ENCODE results near the gene KRTAP10-7.
"Not testable (repeated sequence)": the region's sequence is repeated elsewhere in the genome, so short reads cannot be mapped to it uniquely, and the experiment has no call there.

Gene KRTAP10-7, protein sequence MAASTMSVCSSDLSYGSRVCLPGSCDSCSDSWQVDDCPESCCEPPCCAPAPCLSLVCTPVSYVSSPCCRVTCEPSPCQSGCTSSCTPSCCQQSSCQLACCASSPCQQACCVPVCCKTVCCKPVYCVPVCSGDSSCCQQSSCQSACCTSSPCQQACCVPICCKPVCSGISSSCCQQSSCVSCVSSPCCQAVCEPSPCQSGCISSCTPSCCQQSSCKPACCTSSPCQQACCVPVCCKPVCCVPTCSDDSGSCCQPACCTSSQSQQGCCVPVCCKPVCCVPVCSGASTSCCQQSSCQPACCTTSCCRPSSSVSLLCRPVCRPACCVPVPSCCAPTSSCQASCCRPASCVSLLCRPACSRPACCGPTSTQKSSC
- total RNA-seq, result 0 reads per million in 2 experiments

DNA sequence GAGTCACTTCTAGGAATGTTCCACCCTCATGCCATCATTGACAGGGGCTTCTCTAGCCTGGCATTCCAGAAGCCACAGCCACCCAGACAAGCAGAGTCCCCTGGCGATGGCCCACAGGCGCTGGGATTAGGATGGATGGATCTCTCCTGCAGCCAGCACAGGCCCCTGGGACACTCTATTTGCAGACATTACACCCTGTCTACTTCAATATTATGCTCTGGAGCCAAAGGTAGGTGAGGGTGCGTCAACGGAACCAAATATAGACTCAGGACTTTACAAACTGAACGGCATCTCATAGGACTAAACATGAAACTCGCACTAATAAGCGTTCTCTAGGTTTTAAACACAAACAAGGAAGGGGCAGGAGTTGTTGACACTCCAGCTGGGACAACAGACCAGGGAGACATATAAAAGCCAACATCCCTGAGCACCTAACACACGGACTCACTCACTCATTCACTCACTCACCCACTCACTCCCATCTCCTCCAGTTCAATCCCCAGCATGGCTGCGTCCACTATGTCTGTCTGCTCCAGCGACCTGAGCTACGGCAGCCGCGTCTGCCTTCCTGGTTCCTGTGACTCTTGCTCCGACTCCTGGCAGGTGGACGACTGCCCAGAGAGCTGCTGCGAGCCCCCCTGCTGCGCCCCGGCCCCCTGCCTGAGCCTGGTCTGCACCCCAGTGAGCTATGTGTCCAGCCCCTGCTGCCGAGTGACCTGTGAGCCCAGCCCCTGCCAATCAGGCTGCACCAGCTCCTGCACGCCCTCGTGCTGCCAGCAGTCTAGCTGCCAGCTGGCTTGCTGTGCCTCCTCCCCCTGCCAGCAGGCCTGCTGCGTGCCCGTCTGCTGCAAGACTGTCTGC lies at the start of gene KRTAP10-7:
KRTAP10-7 (plus strand) TSS at position 480 of the 861 bp plus-strand sequence; CDS start at position 505, 25 bp downstream.
- not testable (repeated sequence) for DNase-seq (ENCODE audit: low read depth)

DNA sequence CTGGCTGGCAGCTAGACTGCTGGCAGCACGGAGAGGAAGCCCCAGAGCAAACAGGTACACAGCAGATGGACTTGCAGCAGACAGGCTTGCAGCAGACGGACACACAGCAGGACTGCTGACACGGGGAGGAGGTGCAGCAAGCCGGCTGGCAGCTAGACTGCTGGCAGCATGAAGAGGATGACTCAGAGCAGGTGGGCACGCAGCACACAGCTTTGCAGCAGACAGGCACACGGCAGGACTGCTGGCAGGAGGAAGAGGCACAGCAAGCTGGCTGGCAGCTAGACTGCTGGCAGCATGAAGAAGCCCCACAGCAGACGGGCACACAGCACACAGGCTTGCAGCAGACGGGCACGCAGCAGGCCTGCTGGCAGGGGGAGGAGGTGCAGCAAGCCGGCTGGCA lies 49.6 kb upstream of the KRTAP10-7 start:
- no peak for DNase-seq (ENCODE audit: low read depth)

DNA sequence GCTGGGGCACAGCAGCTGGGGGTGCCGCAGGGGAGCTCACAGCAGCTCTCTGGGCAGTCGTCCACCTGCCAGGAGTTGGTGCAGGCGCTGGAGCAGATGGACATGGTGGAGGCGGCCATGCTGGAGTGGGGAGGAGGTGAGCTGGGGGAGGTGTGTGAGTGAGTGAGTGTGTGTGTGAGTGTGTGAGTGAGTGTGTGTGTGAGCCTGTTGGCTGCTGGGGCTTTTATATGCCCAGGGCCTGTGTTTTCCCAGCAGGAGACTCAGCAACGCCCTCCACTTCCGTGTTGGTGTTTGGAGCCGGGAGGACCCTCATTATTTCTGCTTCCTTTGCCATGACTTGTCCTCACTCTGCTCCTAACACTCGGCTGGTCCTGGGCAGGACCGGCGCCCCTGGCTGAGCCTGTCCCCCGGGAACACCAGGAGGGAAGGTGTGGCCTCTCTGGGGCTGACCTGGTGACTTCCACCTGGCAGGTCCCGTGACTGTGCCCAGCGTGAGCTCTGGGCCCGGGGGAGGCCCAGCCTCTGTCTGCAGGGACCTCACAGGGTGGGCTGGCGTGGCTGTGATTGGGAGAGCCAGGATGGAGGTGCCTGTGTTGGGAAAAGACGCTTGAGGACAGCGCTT lies 48.9 kb upstream of the KRTAP10-7 start, which contains the start of gene KRTAP10-2:
KRTAP10-2 (minus strand) TSS at position 166 of the 622 bp plus-strand sequence; CDS start at position 119, 47 bp downstream.
- DNase-seq (ENCODE audit: low read depth), result no peak

DNA sequence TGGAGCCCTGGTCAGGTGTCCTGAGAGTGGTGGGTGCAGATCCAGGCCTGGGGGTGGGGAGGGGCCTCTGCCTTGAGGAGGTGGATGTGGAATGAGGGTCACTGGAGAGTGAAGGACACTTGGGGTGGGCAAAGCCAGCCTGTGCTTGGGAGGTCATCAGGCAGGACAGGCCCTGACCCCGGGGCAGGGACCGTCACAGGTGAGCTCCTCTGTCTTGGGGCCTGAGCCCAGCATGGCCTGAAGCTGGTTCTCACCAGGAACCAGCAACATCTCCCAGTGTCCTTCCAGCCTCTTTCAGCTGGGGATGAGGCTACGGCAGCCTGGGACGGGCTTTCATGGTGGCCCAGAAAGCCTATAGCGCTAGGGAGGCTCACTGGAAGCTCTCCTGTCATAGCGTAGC lies 48.3 kb upstream of the KRTAP10-7 start:
- DNase-seq (ENCODE audit: low read depth), result no peak

DNA sequence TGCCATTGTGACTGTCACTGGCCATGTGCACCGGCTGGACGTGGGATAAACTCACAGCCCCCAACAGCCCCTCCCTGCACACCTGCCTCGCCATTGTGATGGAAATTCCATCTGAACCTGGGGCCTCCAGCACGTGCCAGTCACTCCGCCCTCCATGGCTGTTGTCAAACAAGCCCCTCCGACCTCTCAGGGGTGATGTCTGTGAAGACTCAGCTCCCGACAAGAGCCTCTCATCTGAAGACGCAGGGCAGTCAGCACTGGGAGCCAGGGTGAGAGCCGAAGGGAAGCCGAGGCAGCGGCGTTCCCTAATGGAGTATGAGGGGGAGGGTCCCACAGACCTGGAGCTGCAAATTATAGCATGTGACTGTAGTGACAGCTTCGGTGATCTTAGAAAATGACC lies 47.7 kb upstream of the KRTAP10-7 start:
- no peak for DNase-seq (ENCODE audit: low read depth)

DNA sequence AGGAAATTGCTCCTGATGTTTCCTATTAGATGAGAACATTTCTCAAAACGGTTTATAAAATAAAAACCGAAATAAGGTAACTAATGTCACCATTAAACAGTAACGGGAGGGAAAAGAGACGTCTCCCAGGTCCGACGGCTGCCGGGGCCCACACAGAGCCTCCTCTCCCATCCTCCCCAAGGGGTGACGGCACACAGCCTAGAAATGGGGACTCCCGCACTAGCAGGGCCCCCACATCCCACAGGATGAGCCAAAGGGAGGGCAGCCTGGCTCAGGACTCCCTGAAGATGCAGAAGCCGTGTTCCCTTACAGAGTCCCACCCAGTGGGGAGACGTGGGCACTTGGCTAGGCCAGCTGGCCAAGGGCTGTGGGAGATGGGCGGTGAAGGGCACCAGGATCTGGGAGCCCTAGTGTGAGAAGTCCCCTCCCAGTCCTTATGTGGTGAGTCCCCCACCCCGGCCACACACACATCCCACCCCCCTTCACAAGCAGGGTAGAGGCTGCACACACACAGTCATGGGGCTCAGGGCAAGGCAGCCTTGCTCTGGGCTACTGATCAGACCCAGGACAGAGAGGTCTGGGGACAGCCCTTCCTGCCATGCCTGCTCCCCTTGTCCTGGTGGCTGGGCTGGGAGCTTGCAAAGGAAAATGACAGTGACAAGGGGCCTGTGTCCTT lies 45.1 kb upstream of the KRTAP10-7 start:
- DNase-seq (ENCODE audit: low read depth), result no peak

DNA sequence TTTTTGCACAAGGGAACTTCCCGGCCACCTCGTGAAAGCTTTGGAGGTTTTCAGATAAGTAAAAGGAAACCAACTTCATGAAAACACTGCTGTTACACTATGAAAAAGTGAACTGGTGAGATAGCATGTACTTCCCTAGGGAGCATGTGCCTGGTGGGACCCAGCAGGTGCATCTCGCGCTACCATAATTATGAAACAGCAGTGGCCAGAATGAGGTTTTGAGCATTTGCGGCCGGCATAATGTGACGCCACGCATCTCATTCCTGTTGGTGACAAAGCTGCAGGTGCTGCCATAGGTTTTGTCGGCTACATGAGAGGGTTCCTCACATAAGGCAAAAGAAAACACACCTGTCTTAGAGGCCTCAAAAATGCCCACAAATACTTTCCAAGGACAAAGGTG lies 43.5 kb upstream of the KRTAP10-7 start:
- DNase-seq (ENCODE audit: low read depth), result no peak

DNA sequence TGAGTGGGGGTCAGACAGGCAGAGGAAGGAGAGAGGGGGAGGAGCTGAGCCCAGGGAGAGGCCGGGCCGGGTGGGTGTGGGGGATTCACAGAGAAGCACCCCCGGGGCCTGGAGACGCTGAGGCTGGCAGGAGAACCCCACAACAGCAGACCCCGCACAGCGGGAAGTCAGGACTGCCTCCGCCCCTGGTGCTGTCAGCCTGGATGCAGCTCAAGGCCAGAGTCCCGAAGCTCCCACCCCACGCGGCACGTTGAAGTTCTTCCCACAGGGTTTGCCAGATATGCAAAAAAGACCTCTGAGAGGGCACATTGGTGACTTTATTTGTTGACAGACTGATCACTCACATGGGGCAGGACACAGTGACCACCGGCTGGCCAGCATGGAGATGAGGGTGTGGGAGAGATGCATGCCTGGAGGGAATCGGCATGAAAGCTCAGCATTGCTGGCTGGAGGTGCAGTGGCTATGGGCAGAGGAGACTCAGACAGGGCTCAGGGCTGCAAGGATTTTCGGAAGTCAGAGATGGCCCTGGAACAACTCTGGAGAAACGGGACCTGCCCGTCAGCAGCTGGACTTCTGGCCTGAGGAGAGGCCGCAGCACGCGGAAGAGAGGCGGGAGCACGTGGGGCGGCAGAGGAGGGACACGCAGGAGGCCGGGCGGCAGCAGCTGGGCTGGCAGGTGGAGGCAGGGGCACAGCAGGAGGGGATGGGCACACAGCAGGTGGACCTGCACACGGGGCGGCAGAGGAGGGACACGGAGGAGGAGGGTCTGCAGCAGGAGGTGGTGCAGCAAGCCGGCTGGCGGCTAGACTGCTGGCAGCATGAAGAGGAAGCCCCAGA lies 42.7 kb upstream of the KRTAP10-7 start:
- no peak for DNase-seq (ENCODE audit: low read depth)

DNA sequence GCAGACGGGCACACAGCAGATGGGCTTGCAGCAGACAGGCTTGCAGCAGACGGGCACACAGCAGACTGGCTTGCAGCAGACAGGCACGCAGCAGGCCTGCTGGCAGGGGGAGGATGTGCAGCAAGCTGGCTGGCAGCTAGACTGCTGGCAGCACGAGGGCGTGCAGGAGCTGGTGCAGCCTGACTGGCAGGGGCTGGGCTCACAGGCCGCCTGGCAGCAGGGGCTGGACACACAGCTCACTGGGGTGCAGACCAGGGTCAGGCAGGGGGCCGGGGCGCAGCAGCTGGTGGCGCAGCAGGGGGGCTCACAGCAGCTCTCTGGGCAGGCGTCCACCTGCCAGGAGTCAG lies 42.1 kb upstream of the KRTAP10-7 start:
- not testable (repeated sequence) for DNase-seq (ENCODE audit: low read depth)

DNA sequence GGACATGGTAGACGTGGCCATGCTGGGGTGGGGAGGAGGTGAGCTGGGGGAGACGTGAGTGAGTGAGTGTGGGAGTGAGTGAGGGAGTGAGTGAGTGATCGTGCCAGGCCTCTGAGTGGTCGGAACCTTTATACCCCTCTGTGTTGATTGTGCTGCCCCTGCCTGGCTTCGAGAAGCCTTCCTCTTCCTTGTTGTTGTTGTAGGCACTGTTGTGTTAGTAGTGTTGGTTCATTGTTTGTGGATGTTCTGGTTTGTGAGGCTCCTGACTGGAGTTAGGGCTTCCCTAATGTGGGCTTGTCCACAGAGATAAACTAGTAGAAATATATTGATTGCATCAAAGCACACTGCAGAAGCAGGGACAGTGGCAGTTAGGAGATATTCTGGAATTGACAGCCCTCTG lies 41.7 kb upstream of the KRTAP10-7 start, which contains the start of gene KRTAP10-3:
KRTAP10-3 (minus strand) TSS at position 101 of the 400 bp plus-strand sequence; CDS start at position 21, 80 bp downstream.
- no peak for DNase-seq (ENCODE audit: low read depth)

DNA sequence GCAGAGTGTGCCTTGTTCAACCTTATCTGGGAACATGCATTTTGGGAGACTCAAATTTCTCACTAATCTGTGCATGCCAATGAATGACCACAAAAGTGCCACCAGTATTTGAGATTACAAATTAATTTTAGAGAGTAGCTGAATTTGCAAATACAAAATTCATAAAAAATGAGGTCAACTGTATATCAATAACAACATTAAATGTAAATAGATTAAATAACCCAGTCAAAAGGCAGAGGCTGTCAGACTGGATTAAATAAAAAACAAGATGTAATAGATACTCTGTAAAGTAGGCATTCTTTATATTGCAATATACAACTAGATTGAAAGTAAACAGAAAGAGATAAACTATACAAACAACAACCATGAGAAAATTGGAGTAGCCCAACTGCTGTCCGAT lies 36.3 kb upstream of the KRTAP10-7 start:
- no peak for DNase-seq (ENCODE audit: low read depth)

DNA sequence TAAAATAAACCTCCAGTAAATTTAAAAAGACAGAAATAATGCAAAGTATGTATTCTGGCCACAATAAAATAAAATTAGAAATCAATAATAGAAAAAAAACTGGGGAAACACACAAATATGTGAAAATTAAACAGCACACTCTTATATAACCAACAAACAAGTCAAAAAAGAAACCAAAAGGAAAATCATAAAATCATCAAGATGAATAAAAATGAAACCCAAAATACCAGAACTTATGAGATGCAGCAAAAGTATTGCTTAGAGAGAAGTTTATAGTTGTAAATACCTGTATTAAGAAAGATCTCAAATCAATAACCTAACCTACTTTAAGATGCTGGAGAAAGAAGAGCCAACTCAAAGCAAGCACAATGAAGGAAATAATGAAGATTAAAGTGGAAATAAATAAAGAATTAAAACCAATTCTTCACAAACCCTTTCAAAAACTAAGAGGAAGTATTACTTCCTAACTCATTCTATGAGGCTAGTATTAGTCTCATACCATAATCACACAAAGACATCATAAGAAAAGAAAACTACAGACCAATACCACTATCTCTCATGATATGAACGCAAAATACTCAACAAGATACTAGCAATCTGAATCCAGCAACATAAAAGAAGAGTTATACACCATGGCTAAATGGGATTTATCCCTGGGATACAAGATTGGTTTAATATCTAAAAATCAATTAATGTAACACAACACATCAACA lies 35.4 kb upstream of the KRTAP10-7 start:
- DNase-seq (ENCODE audit: low read depth), result no peak

DNA sequence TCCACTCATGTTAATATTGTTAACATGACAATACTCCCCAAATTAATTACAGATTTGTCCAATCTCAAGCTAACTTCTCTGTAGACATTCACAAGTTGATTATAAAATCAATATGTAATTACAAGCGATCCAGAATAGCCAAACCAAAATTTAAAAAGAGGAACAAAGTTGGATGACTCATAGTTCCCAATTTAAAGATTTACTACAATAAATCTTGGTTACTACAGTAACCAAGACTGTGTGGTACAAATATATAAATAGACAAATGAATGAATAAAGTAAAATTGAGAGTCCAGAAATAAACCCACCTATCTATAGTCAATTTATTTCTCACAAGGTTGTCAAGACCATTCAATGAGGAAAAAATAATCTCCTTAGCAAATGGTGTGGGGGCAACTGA lies 34.0 kb upstream of the KRTAP10-7 start:
- DNase-seq (ENCODE audit: low read depth), result no peak

DNA sequence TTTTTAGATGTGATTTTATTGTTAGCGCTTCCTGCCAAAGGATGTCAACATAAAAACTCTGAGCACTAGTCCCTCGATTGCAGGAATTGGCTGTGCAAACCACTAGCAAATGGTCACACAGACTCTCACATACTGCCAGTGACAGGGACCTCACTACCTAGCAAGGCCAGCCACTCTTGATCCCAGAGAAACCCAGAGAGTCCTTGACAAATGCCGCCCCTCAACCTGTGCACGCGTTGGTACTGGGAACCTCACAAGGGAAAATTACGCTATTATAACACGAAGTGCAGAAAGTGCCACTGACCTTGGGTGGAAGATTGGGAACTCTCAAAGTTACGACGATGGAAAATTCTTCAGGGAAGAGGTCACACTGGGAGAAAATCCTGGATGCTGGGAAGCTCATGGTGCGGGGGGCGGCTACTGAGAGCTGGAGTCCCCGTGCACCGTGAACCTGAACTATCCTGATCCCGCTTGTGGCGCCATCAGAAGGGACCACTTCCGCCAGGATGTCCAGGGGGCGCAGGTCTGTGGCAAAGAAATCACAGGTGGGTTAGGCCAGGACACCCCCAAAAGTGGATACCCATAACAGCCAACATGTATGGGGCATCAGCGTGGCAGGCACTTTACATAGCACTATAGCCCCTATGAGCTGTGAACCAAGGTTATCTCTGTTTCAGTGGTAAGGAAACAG lies 32.8 kb upstream of the KRTAP10-7 start:
- no peak for DNase-seq (ENCODE audit: low read depth)

DNA sequence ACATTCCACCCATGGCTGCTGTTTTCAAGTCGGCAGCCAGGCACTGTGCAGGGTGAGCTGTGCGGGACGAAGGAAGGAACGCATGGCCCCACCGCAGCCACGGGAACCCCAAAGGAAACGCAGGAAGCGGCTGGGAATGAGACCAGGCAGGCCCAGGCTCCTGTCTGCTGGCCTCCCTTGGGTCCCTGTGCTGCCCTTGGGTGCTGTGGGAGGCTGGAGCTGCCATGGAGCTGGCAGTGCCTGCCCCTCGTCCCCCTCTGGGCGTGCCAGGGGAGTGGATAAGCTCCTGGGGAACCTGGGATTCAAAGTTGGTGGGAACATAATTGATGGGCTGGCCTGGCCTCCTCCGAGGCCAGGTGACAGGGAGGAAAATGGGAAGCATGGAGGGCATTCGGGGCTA lies 32.1 kb upstream of the KRTAP10-7 start:
- DNase-seq (ENCODE audit: low read depth), result no peak

DNA sequence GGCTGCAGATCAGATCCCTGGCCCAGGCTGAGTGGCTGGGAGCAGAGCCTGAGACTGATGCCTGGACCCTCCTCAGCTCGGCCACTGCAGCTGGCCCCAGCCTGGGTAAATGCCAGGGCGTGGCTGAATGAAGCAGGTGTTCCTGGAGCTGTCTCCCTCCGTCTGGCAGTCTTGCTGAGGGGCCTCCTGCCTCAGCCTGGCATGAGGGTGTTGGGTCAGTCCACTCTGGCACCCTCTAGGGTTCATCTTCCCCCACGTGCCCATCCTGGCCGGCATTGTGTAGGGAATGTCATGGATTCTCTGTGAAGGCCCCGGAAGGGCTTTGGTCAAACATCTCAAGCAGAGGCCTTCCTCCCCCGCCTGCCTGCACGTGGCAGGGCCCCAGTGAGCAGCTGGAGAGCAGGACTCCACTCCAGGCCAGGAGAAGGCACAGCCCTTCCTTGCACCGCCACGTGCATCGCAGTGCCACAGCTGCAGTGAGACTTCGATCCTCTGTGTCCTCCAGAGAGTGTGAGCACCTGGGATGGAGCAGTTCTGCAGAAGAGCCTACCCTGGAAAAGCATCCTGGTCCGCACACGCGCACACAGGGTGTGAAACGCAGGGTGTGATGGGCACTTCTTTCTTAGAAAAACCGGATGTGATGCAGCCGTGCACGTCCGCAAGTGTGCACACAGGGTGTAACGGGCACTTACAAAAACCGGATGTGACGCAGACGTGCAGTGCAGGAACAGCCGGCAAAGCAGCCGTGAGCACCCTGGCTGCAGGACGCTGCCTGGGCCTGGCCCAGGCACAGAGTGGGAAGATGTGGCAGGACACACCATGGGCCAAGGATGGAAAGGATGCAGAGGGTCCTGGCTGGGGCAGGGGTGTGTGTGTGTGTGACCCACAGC lies 31.5 kb upstream of the KRTAP10-7 start:
- DNase-seq (ENCODE audit: low read depth), result no peak

DNA sequence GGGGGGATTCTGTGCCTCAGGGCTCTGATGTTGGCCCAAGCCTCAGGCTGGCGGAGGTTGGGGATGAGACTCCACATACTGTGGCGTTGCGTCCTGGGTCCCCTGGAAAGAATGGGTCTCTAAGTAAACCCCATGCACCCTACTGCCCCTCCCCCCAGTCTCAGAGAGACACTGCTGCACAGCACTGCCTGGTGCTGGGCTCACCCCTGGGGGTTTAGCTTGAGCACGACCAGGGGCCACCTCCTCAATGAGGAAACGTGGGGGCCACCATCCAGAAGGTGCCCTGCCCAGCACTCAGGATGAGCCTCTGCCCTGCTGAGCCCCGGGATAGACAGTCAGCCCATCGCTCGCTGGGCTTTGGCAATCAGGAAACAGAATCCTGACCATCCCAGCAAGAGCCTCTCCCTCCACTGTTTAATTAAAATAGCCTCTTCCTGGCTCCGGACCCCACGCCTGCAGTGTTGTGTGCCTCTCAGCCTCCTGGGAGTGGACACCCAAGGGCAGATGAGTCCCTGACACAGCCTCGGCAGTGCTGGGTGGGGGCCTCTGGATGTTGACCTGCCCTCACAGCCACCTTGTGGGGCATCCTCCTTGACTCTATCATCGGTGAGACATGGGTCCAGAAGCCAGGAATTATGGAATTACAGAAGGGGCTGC lies 30.4 kb upstream of the KRTAP10-7 start:
- DNase-seq (ENCODE audit: low read depth), result no peak

DNA sequence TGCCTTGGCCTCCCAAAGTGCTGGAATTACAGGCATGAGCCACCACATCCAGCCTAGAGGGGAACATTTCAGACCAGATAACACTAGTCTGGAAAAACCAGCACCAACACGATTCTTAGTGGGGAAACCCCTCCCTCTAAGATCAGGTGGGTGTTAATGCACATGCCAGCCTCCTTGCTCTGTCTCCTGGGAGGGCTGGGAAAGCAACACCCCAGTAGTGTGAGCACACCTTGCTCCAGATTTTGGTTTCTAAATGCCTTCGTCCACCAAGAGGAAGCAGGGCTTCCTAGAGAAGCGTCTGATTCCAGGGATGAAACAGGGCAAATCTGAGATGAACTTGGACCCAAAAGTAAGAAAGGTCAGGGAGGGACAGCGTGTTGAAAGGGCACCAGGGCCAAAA lies 29.1 kb upstream of the KRTAP10-7 start:
- DNase-seq (ENCODE audit: low read depth), result no peak

Data from T follicular helper cell (primary cell).